Endodermal cell (in vitro differentiated cells): ENCODE measurements around the gene METAP1D. TPM values are rescaled to one million over a fixed set of nuclear protein-coding genes. Genes with fewer than 3 reads are reported as not detected.

Source experiments
- DNase-seq: peaks from one replicate; pipeline ENCODE4 v3.0.0-alpha.2; 2017
- H3K27ac ChIP-seq: 2 replicates; pipeline ENCODE4 v1.5.1; 2013; ENCODE audit warnings: mild to moderate bottlenecking, low read depth, low read length, moderate library complexity
- H3K27me3 ChIP-seq: 2 replicates; pipeline ENCODE4 v1.6.1; 2013; ENCODE audit warnings: mild to moderate bottlenecking, low read length, moderate library complexity; ENCODE audit not compliant: insufficient read depth, control insufficient read depth, poor library complexity, severe bottlenecking
- H3K36me3 ChIP-seq: 2 replicates; pipeline ENCODE4 v1.7.0; 2013; ENCODE audit warnings: mild to moderate bottlenecking, low read length, moderate library complexity; ENCODE audit not compliant: control insufficient read depth, insufficient read depth
- H3K4me1 ChIP-seq: one replicate; pipeline ENCODE4 v1.7.0; 2013; ENCODE audit warnings: low read length; ENCODE audit not compliant: control insufficient read depth, insufficient read depth
- H3K4me3 ChIP-seq: 2 replicates; pipeline ENCODE4 v1.5.1; 2013; ENCODE audit warnings: mild to moderate bottlenecking, low read length, moderate library complexity
- H3K9ac ChIP-seq: 2 replicates; pipeline ENCODE4 v1.6.1; 2013; ENCODE audit warnings: mild to moderate bottlenecking, low read length, moderate library complexity; ENCODE audit not compliant: poor library complexity, severe bottlenecking; ENCODE audit errors: extremely low read depth
- H3K9me3 ChIP-seq: 2 replicates; pipeline ENCODE4 v1.6.1; 2013; ENCODE audit warnings: mild to moderate bottlenecking, low read length, moderate library complexity; ENCODE audit not compliant: control insufficient read depth
- H3K27ac Mint-ChIP-seq: 2 replicates; pipeline ENCODE4 v1.8.0; 2020; ENCODE audit warnings: mixed read lengths
- H3K27me3 Mint-ChIP-seq: 2 replicates; pipeline ENCODE4 v1.8.0; 2021; ENCODE audit warnings: mild to moderate bottlenecking, mixed read lengths; ENCODE audit not compliant: insufficient read depth
- H3K36me3 Mint-ChIP-seq: 2 replicates; pipeline ENCODE4 v1.8.0; 2020; ENCODE audit warnings: low read depth, mixed read lengths
- H3K4me1 Mint-ChIP-seq: 2 replicates; pipeline ENCODE4 v1.8.0; 2020; ENCODE audit warnings: mixed read lengths
- H3K4me3 Mint-ChIP-seq: 2 replicates; pipeline ENCODE4 v1.8.0; 2020; ENCODE audit warnings: mild to moderate bottlenecking, moderate library complexity, mixed read lengths
- H3K9me3 Mint-ChIP-seq: 2 replicates; pipeline ENCODE4 v1.8.0; 2020; ENCODE audit warnings: mild to moderate bottlenecking, mixed read lengths
- CTCF ChIP-seq: fragments of 200-600 bp; sonication (generic); conservative IDR thresholded peaks from 2 replicates; pipeline ENCODE4 v1.5.0; 2021; ENCODE audit warnings: antibody characterized with exemption, mild to moderate bottlenecking
- WGBS, 2 experiments: methylation state at CpG; one replicate each; pipeline versions ENCODE4 v1.1.5 to v1.1.7; 2013; ENCODE audit warnings: missing lambda C conversion rate in 2 of 2, mixed read lengths in 1 of 2; ENCODE audit not compliant: insufficient coverage in 1 of 2, insufficient read length in 1 of 2; 5-methylcytosine and 5-hydroxymethylcytosine counted together
- total RNA-seq, 2 donors: library from RNA; stranded (reverse); fragmentation: NEBNext Ultra II Directional in 1 of 2; extraction: Animal tissue kit (Norgen Biotek cat#: 25700) in 1 of 2; gene quantifications; 2 replicates in 1 of 2; 3 replicates in 1 of 2; pipeline ENCODE4 v1.2.1, GENCODE V29; 2021

The METAP1D gene
- total RNA-seq, 2 donors from 2014 or later: 6.0 to 6.5 TPM

- H3K9me3 Mint-ChIP-seq: no peaks in the 10 kb centered on the region
- no peak overlapping the region for H3K9ac ChIP-seq
- no peaks in the 10 kb centered on the region for H3K9me3 ChIP-seq
- TF ChIP-seq CTCF: no peak
- peak; percentile 86 for DNase-seq
- no peaks in the 10 kb centered on the region for H3K36me3 ChIP-seq
- peaks cover 98% of the 10 kb centered on the region for H3K27me3 Mint-ChIP-seq
- H3K4me3 Mint-ChIP-seq: peak overlapping the region; percentile 53
- H3K4me1 ChIP-seq: peaks cover 9% of the 10 kb centered on the region
- 0 to 1% methylated on average over 8 to 36 of the region's 36 CpGs for WGBS, 2 experiments
- peaks cover 28% of the 10 kb centered on the region for H3K4me1 Mint-ChIP-seq
- no peak overlapping the region for H3K4me3 ChIP-seq
- no peaks in the 10 kb centered on the region for H3K36me3 Mint-ChIP-seq
- H3K27ac ChIP-seq: no peak overlapping the region
- H3K27ac Mint-ChIP-seq: no peak overlapping the region
- H3K27me3 ChIP-seq: peaks cover 99% of the 10 kb centered on the region
Measured at GRCh38 chr2:172101821-172102390, 102.2 kb downstream of the METAP1D start.

GRCh38 chr2:172102391-172103359 lies 102.9 kb downstream of the METAP1D start, which contains the start of gene DLX2:
Gene DLX2, minus strand, starts transcription at chr2:172102900. Its CDS starts 362 bp downstream, at chr2:172102538.
- no peak for TF ChIP-seq CTCF
- Mint-ChIP-seq H3K36me3 (no peaks in the 10 kb centered on the region), H3K27ac (no peak within 1 kb of the TSS), H3K9me3 (no peaks in the 10 kb centered on the region), H3K4me1 (peaks cover 25% of the 10 kb centered on the region), H3K4me3 (peak within 1 kb of the TSS; percentile 53), H3K27me3 (peaks cover 97% of the 10 kb centered on the region)
- H3K36me3 ChIP-seq: no peaks in the 10 kb centered on the region
- H3K4me1 ChIP-seq: peaks cover 5% of the 10 kb centered on the region
- DNase-seq: peak; percentile 98
- H3K9ac ChIP-seq: no peak within 1 kb of the TSS
- 1 to 5% methylated on average over 19 to 74 of the region's 74 CpGs for WGBS, 2 experiments
- H3K27ac ChIP-seq: no peak within 1 kb of the TSS
- H3K4me3 ChIP-seq: peak within 1 kb of the TSS; percentile 75
- peaks cover 99% of the 10 kb centered on the region for H3K27me3 ChIP-seq
- no peaks in the 10 kb centered on the region for H3K9me3 ChIP-seq

GRCh38 chr2:172103471-172104272 lies 103.9 kb downstream of the METAP1D start:
- no peaks in the 10 kb centered on the region for H3K36me3 ChIP-seq
- H3K27ac ChIP-seq: no peak overlapping the region
- peaks cover 99% of the 10 kb centered on the region for H3K27me3 ChIP-seq
- WGBS, 2 experiments: 8 to 9% methylated on average over 6 to 25 of the region's 25 CpGs
- no peak overlapping the region for H3K9ac ChIP-seq
- H3K9me3 ChIP-seq: no peaks in the 10 kb centered on the region
- Mint-ChIP-seq H3K4me1 (peaks cover 23% of the 10 kb centered on the region), H3K27me3 (peaks cover 97% of the 10 kb centered on the region), H3K9me3 (no peaks in the 10 kb centered on the region), H3K27ac (no peak overlapping the region), H3K36me3 (no peaks in the 10 kb centered on the region), H3K4me3 (peak overlapping the region; percentile 53)
- H3K4me1 ChIP-seq: peaks cover 5% of the 10 kb centered on the region
- DNase-seq: peak; percentile 96
- H3K4me3 ChIP-seq: peak overlapping the region; percentile 75
- peak; percentile 96 for TF ChIP-seq CTCF
